Activated CD8-positive, alpha-beta memory T cell treated with anti-CD3 and anti-CD28 coated beads, Interleukin-2, amount 50 U/mL, for 24 hours (primary cell): ENCODE measurements around the gene TEX101.
"Not testable (repeated sequence)": the region's sequence is repeated elsewhere in the genome, so short reads cannot be mapped to it uniquely, and the experiment has no call there.

Experiments used
- DNase-seq: peaks from one replicate; pipeline ENCODE4 v3.0.0-alpha.2; 2020; ENCODE audit errors: extremely low read depth

TEX101 gene, protein sequence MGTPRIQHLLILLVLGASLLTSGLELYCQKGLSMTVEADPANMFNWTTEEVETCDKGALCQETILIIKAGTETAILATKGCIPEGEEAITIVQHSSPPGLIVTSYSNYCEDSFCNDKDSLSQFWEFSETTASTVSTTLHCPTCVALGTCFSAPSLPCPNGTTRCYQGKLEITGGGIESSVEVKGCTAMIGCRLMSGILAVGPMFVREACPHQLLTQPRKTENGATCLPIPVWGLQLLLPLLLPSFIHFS

DNA sequence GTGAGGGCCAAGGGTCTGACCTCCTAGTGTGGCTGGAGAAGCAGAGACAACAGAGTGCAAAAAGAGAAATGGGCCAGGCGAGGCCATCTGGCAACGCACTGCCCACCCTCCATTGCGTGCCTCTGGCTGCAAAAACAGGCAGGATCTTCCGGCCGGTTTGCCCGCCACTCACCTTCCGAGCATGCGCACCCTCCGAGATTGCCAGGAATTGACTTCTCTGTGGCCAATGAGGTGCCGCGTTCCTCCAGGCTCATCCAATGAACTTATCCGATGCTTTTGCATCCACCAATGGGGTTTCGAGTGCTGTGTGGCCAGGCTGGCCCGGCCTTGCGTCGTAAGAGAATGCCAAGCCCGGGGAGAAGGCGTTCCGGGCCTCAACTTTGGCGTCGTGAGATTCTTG, at the start of gene TEX101:
TSS of gene TEX101 (plus strand) at position 337 of the 400 bp plus-strand sequence. CDS start 1,030 bp downstream, outside the sequence.
- DNase-seq, result no peak

DNA sequence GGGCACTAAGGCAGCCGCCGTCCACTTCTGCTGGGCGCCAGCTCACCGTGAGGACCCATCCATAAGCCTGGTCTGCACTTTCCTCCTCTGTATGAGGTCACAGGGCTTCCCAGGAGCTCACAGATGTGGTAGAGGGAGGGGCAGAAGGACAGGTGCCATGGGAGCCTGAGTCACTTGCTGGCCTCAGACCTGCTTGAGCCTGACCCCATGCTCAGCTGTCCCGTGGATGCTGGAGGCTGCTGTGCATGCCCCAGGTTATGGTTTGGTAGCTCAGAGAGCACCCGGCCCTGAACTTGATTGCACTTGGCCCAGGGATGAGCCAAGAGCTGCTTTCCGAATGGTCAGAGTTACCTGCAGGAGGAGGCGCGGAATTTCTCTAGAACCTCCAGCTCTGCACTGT, 49.0 kb upstream of the TEX101 start:
- DNase-seq, result not testable (repeated sequence)

DNA sequence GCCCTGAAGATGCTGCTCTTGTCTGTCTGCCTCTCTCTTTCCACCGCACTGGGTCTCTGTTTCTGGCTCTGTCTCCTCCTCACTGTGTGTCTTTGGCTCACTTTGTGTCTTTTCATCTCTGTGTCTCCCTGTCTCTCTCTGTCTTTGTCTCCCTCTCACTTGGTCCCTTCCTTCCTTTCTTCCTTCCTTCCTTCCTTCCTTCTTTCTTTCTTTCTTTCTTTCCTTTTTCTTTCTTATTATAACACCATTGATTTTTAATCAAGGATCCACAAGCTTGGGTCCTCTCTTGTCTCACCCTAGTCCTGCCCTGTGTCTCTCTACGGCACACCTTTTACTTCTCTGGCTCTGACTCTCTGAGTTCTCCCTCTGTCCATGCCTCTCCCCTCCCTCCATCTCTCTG, 46.9 kb upstream of the TEX101 start:
- DNase-seq, result no peak

DNA sequence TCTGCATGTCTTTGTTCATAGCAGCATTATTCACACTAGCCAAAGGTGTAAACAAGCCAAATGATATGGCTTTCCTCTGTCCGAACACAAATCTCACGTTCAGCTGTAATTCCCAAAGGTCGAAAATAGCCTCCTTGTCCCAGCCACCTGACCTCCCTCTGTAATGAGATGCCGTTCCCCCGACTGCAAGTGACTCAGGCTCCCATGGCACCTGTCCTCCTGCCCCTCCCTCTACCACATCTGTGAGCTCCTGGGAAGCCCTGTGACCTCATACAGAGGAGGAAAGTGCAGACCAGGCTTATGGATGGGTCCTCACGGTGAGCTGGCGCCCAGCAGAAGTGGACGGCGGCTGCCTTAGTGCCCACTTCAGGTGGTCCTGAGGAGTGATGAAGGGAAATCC, 45.8 kb upstream of the TEX101 start:
- not testable (repeated sequence) for DNase-seq

DNA sequence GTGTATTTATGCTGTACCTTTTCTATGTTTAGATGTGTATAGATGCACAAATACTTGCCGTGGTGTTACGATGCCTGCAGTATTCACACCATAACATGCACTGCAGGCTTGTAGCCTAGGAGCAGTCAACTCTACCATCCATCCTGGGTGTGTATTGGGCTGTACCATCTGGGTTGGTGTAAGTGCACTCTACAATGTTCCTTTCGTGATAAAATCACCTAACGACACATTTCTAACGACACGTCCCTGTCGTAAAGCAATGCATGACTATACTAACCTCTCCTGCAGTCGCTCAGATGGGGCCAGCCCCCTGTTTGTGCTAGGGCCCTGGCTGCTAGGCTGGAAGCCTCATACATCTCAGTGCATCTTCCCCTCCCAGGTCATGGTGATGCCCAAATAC, 42.8 kb upstream of the TEX101 start:
- no peak for DNase-seq

DNA sequence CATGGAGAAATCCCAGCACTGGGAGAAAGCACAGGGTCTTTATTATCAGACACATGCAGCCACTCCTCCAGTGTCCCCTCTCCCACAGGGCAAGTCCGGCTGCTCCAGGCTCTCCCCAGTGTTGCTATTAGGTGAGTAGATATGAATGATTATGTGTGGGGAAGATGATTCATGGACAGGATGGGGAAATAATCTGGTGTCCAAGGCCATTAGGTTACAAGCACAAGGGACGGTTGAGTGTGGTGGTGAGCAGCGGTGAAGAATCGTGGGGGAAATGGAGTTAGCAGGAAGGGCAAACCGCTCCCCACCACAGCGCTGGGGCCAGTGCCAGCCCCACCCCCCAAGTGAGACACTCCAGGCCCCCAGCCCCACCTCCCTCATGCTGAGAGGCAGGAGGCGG, 42.2 kb upstream of the TEX101 start:
- DNase-seq, result no peak

DNA sequence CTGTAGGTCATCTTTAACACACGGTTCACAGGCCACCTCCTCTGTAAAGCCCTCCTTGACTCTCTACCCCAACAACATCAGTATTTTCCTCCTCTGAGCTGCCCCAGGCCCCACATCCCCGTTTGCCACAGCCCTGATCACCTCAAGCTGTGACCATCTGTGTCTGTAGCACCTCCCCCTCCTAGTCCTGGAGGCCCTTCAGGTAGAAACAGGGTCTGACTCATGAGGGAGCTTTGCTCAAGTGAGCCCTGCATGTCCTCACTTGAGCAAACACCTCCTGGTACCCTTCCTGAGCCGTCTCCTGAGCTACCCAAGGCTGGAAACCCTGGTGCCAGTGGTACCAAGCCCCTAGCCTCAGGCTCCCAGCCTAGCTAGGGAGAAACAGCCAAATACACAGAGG, 37.1 kb upstream of the TEX101 start:
- DNase-seq, result not testable (repeated sequence)

DNA sequence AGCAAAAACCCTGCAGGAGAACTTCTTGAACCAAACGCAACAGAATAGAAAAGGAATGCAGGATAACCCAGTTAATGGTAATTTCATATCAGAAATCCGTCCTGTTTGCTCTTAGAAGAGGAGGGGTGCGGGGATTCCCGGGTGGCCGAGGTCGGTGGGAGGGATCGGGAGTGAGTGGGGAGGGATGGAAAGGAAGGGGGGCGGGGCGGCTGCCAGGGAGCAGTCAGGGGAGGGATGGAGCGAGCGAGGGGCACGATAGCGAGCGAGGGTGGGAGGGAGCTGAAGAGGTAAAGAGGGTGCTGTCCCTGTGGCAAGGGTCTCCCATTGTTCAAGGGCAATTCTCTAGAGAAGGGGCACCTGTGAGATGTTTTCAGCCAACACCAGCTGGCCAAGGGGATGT, 34.7 kb upstream of the TEX101 start:
- no peak for DNase-seq

DNA sequence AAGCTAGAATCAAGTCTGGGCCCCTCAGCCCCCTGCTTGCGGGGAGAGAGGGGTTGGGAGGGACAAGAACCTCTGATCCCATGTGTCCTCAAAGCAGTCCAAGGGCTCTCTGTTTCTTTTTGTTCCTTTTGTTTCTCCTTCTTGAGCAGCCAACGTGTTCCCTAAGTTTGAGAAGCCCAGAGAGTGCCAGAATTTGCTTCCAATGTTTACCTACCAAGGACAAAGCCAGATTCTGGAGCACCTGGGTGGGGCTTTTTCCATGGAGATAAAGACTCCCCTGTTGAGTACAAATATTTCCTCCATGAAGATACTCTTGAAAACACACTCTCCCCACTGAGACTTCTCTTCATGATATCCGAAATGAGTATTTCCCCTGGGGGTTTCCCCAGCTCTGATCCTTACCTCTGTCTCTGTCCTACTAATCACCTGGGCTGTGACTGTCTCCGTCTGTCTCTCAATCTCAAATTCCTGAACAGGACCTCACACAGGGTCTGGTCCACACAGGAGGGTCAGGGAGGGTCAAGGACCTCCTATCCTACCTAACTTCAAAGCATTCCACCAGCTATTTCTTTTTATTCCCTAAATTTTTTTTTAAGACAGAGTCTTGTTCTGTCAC, 33.8 kb upstream of the TEX101 start:
- DNase-seq, result no peak

DNA sequence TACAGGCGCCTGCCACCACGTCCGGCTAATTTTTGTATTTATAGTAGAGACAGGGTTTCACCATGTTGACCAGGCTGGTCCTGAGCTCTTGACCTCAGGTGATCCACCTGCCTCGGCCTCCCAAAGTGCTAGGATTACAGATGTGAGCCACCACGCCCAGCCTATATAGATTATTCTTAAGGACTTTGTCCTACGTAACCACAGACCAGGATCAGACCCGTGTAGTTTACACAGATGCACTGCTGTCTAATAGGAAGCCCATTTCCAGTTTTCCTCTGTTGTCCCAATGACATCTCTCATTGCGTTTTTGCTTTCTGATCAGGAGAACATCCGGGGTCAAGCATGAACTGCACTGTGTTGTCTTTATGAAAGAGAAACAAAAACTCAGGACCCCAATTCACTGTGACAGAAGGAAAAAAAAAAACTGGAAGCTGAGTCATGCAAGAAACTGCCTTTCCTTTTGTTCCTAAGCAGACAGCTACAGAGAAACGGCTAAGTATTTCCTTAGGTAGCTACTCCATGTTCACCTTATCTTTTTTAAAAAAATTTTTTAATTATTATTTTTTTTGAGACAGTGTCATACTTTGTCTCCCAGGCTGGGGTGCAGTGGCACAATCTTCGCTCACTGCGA, 32.0 kb upstream of the TEX101 start:
- not testable (repeated sequence) for DNase-seq

DNA sequence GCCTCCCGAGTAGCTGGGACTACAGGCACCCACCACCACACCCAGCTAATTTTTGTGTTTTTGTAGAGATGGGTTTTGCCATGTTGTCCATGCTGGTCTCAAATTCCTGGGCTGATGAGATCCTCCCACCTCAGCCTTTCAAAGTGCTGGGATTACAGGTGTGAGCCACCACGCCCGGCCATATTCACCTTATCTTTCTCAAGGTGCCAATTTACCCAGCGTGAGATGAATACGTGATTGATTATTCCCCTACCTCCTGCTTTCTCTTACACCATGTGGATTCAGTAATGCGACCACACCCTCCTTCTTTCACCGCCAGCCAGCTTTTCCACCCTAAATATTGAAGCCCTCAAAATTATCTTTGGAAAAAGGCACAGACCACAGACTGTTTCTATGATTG, 31.4 kb upstream of the TEX101 start:
- not testable (repeated sequence) for DNase-seq

DNA sequence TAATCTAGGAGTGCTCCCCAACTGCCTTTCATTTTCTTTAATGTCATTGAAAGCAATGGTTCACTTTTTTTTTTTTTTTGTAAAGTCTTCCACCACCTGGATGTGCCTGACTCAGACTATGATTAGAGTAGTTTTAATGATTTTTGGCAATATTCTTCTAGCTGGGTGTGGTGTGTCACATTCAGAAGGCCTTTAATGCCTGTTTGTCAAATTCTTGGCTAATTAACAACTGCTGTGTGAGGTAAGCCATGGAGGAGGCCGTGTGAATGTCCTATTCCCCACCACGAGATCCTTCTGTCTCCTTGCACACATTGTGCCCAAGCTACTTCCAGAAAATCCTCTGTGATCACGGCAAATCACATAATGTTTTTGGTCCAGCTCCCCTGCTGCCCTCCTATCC, 30.9 kb upstream of the TEX101 start:
- not testable (repeated sequence) for DNase-seq

DNA sequence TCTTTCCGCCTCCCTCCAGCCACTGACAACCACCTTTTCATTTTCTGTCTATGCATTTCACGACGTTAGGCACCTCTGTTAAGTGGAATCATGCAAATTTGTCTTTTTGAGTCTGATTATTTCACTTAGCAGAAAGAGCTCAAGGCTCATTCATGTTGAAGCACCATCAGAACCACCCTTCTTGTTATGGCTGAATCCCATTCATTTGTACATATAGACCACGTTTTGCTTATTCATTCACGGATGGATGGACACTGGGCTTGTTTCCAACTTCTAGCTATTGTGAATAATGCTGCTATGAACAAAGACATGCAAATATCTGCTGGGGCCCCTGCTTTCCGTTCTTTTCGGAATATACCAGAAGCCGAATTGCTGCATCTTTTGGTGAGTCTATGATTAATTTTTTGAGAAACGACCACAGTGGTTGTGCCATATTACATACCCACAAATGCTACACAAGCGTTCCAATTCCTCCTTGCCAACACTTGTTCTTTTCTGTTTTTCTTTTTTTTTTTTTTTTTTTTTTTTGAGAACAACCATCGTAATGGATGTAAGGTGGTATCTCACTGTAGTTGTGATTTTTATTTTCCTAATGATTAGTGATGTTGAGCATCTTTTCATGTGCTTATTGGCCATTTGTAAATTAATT, 23.7 kb upstream of the TEX101 start:
- not testable (repeated sequence) for DNase-seq

DNA sequence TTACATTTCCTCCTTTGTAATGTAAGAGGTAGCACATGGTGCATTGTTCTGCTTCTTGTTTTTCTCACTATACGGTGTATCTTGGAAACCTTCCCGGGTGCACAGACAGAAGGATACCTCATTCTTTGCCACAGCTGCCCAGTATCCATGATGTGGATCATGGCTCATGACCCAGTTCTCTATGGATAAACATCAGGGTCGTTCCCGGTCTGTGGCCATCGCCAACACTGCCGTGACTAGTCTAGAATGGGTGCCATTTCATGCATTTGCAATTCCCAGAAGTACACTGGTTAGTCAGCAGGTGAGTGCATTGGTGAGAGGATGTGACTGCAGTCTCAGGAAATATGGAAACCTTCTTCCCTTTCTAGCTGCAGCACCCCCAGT, 23.1 kb upstream of the TEX101 start:
- DNase-seq, result not testable (repeated sequence)

DNA sequence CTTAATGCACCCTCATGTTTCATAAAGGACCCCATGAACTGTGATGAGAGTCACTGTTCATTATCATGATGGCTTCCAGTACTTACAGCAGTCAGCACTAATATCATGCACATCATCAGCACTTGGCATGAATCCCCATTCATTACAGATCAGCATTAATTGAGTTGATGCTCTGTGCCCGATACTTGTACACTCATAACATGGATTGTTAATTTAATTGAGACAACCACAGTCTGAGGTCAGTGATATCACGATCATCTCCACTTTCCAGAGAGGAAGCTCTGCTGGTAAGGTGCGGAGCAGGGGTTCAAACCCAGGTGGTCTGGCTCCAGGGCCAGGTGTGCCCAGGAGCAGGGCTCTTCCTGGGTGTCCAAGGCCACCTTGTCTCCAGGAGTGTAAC, 21.2 kb upstream of the TEX101 start:
- not testable (repeated sequence) for DNase-seq

DNA sequence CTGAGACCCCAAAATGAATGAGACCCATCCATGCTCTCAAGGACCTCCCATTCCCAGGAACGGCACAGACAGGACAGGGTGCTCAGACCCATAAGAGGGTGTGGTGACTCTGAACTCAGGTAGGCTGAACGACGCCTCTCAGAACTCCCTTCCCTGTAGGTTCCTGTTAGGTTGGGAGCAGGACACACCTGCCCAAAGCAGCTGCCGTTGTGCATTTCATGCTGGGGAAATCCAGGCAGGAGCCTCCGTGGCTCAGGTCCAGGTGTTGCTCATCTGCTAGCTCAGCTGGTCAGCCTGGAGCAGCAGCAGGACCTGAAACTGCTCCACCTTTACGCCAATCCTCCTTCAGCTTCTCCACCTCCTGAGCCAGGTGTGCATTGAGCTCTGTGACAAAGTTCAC, 19.1 kb upstream of the TEX101 start:
- DNase-seq, result no peak

DNA sequence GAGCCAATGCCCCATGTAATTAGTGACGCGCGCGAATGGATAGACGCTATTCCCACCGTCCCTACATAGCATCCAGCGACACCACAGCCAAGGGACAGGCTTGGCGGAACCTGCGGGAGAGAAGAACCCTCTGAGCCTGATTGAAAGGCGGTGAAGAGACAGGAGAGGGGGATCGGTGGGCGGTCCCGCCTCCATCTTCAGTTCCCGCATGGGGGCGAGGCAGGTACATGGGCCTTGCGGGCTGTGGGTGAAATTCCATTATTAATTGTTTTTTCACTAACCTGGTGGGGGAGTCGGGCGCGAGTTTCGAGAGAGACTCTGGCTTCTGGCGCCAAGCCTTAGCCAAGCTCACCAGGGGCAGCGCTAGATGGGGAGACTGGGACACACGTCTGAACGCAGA, 8.4 kb upstream of the TEX101 start:
- DNase-seq, result no peak

DNA sequence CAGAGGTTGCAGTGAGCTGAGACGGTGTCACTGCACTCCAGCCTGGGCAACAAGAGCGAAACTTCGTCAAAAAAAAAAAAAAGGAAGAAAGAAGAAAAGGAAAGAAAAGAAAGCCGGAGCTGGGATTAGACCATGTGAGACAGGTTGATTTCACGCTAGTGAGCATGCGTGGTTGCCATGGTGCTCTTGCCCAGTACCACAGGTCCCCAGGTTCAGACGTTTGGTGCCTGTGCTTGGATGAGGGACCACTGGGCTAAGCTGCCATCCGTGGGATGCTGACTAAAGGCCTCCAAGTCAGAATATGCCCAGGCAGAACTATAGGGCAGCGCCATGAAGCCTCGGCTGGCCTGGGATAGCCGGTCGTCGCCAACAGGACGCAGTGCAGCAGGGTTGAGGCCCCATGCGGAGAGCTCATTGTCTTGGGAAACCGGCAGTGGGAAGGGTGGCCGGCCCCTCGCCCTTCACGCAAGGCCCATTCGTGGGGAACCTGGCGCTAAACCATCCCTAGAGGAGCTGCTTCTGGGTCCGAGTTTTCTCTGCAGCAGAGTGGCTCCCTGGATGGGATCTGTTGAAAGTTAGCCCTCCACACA, 7.2 kb upstream of the TEX101 start:
- no peak for DNase-seq

DNA sequence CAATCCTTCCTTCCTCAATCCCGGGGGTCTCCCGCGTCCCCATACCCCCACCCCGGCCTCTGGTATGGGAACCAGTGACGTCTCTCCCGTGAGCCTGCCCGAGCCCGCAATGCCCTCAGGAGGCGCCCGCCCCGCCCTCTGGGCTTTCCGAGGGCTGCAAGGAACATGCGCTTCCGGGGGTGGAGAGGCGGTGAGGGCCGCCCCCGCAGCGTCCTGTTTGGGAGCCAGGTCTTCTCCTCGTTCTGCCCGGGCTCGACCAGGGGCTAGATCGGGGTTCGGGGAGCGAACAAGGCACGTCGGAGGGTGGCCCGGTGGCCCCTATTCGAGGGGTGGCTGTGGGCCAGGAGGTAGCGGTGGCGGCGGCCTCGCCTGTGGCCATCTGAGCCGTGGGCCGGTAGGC, 6.6 kb upstream of the TEX101 start:
- DNase-seq, result no peak

DNA sequence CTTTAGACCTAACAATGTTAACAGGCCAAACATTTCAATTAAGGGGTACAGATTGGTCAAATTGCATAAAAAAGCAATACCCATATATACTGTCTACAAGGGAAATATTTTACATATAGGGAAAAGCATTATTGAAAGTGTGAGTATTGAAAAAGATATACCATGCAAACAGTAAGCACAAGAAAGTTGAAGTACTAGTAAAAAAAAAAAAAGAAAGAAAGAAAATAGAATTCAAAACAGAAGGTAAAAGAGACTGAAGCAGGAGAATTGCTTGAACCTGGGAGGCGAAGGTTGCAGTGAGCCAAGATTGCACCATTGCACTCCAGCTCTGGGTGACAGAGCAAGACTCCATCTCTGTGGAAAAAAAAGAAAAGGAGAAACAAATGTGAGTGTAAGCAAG, 5.3 kb upstream of the TEX101 start:
- no peak for DNase-seq

DNA sequence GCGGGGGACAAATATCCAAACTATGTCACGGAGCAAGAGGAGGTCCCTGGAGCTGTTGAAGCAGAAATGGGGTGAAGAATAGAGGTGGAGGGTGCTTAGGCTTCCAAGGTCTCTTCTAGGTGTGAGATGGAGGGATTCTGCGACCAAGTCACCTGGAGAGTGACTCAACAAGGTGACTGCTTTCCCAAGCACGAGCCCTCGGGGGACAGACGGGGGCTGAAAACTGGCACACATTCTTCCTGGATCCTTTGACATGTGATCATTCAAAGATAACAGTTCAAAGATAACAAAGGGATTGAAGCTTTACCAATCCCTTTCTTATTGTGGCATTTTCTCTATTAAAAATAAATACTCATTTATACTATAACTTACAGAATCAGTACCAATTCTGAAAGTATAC, 2.2 kb upstream of the TEX101 start:
- DNase-seq, result no peak

DNA sequence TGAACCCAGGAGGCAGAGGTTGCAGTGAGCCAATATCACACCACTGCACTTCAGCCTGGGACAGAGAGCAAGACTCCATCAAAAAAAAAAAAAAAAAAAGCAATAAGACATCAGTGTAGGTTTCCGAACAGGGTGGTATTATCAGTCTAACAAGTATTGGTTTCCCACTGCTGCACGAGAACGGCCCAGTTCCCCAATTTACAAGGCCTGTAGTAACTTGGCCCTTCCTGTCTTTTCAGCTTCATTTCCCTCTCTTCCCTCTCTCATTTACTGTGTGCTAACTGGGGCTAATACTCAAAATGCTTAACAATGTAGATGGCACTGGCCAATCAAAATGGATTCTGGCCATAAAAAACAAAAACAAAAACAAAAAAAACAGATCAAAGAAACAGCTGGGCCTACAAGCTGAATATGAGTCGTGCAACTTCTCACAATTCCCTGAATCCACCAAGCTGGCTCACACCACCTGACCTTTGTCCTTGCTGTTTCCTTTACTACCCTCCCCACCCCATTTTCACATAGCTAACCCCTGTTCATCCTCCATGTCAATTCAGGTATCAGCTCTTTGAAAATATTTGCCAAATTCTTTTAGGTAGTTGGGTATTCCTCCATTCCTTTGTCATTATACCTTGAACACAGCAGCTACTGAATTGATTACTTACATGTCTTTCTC, 2.4 kb downstream of the TEX101 start:
- no peak for DNase-seq
